Endothelial cell (in vitro differentiated cells): ENCODE data around the gene ABCG1. TPM values are rescaled to one million over a fixed set of nuclear protein-coding genes. Genes with fewer than 3 reads are reported as not detected.

Experiments used
- DNase-seq: peaks from one replicate; pipeline ENCODE4 v3.0.0; 2021; ENCODE audit warnings: low spot score
- H3K27ac Mint-ChIP-seq: one replicate; pipeline ENCODE4 v1.8.0; 2021; ENCODE audit warnings: mixed read lengths, inconsistent platforms; ENCODE audit not compliant: unreplicated experiment
- H3K27me3 Mint-ChIP-seq: one replicate; pipeline ENCODE4 v1.8.0; 2021; ENCODE audit warnings: mild to moderate bottlenecking, moderate library complexity, mixed read lengths, inconsistent platforms; ENCODE audit not compliant: unreplicated experiment
- H3K36me3 Mint-ChIP-seq: one replicate; pipeline ENCODE4 v1.8.0; 2021; ENCODE audit warnings: mild to moderate bottlenecking, low read depth, mixed read lengths, inconsistent platforms; ENCODE audit not compliant: unreplicated experiment
- H3K4me1 Mint-ChIP-seq: one replicate; pipeline ENCODE4 v1.8.0; 2021; ENCODE audit warnings: mild to moderate bottlenecking, mixed read lengths, inconsistent platforms; ENCODE audit not compliant: unreplicated experiment
- H3K4me3 Mint-ChIP-seq: one replicate; pipeline ENCODE4 v1.8.0; 2021; ENCODE audit warnings: mild to moderate bottlenecking, mixed read lengths, inconsistent platforms; ENCODE audit not compliant: unreplicated experiment
- H3K9me3 Mint-ChIP-seq: one replicate; pipeline ENCODE4 v1.8.0; 2021; ENCODE audit warnings: mixed read lengths, inconsistent platforms; ENCODE audit not compliant: unreplicated experiment
- CTCF ChIP-seq: fragments of 200-600 bp; sonication (generic); IDR thresholded peaks from one replicate; pipeline ENCODE4 v1.5.0; 2021; ENCODE audit warnings: antibody characterized with exemption; ENCODE audit not compliant: unreplicated experiment
- total RNA-seq: library from RNA; stranded (reverse); fragmentation: NEBNext Ultra II Directional; extraction: Animal tissue kit (Norgen Biotek cat#: 25700); gene quantifications from one replicate; pipeline ENCODE4 v1.2.1, GENCODE V29; 2021; ENCODE audit not compliant: unreplicated experiment

ABCG1 gene
- total RNA-seq, 1 donor from 2014 or later = 48.9 TPM

- no peaks in the 10 kb centered on the region for H3K36me3 Mint-ChIP-seq
- no peak overlapping the region for H3K4me3 Mint-ChIP-seq
- H3K9me3 Mint-ChIP-seq = no peaks in the 10 kb centered on the region
- H3K27ac Mint-ChIP-seq = no peak overlapping the region
- no peak for TF ChIP-seq CTCF
- DNase-seq = no peak
- H3K4me1 Mint-ChIP-seq = no peaks in the 10 kb centered on the region
- H3K27me3 Mint-ChIP-seq = no peaks in the 10 kb centered on the region
These were observed 102.9 kb downstream of the ABCG1 start for GRCh38 chr21:42321845-42322244.

- no peaks in the 10 kb centered on the region for H3K36me3 Mint-ChIP-seq
- H3K9me3 Mint-ChIP-seq = no peaks in the 10 kb centered on the region
- no peak for TF ChIP-seq CTCF
- H3K4me3 Mint-ChIP-seq = no peak overlapping the region
- H3K4me1 Mint-ChIP-seq = no peaks in the 10 kb centered on the region
- DNase-seq = no peak
- H3K27me3 Mint-ChIP-seq = no peaks in the 10 kb centered on the region
- no peak overlapping the region for H3K27ac Mint-ChIP-seq
These were observed 106.0 kb downstream of the ABCG1 start for GRCh38 chr21:42324896-42325295.

GRCh38 chr21:42330380-42331371 is 111.7 kb downstream of the ABCG1 start:
- Mint-ChIP-seq H3K4me1 (no peaks in the 10 kb centered on the region), H3K4me3 (no peak overlapping the region), H3K36me3 (no peaks in the 10 kb centered on the region), H3K27ac (no peak overlapping the region), H3K27me3 (peaks cover 1% of the 10 kb centered on the region), H3K9me3 (peaks cover 5% of the 10 kb centered on the region)
- no peak for TF ChIP-seq CTCF
- no peak for DNase-seq

GRCh38 chr21:42331660-42332059 is 112.7 kb downstream of the ABCG1 start:
- no peaks in the 10 kb centered on the region for H3K36me3 Mint-ChIP-seq
- H3K27me3 Mint-ChIP-seq = peaks cover 1% of the 10 kb centered on the region
- peaks cover 5% of the 10 kb centered on the region for H3K9me3 Mint-ChIP-seq
- DNase-seq = no peak
- no peaks in the 10 kb centered on the region for H3K4me1 Mint-ChIP-seq
- no peak overlapping the region for H3K27ac Mint-ChIP-seq
- peak overlapping the region; percentile 44 for H3K4me3 Mint-ChIP-seq
- TF ChIP-seq CTCF = no peak
